ENCODE measurements around the gene GPX6.
"Not testable (repeated sequence)": the region's sequence is repeated elsewhere in the genome, so short reads cannot be mapped to it uniquely, and the experiment has no call there.

The GPX6 gene, protein sequence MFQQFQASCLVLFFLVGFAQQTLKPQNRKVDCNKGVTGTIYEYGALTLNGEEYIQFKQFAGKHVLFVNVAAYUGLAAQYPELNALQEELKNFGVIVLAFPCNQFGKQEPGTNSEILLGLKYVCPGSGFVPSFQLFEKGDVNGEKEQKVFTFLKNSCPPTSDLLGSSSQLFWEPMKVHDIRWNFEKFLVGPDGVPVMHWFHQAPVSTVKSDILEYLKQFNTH

DNA sequence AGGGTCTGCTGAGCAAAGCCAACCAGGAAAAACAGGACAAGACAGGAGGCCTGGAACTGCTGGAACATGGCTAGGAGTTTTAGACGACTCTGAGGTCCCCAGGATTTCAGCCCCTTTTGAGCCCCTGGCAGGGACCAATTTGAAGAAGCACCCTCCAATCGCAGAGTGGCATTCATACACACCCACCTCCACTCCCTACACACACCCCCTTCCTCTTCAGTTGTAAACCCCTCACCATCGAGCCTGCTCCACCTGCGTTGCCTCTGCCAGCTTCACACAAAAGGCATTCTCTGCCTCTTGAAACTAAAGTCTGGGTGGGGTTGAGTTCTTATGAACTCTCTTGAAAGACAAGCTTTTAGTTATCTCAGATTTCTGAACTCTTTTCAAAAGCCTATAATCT, at the start of gene GPX6:
Gene GPX6, minus strand, starts transcription at position 118 of the 400 bp plus-strand sequence. Its CDS starts 50 bp downstream, at position 68.
- DNase-seq, result no peak

DNA sequence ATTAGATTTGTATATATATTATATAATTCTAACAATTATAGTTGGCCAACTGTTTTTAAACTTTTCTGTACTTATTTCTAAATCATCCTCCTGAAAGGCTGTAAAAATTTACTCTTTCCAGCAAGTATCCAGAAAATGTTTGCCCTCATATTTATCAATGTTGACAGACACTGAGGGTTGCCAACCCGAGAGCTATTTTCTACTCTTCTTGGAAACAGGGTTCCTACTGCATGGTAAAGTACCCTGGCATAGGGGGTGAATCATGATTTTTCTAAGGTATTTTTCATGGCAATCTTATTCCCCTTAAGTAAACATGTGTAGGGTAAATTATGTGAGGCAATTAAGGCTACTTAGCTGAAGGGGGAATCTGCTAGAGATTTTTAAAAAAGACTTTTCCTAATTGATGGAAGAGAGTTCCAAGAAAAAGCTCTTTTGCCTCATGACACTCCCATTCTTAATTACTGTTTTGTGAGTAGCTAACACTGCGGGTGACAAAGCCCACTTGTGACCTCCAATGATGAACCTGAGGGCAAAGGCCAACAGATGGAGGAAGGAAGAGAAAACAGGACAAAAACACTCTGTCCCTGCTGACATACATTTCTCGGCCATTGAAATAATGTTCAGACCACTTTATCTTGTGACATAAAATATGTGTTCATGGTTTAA, 48.0 kb upstream of the GPX6 start:
- DNase-seq, result no peak

DNA sequence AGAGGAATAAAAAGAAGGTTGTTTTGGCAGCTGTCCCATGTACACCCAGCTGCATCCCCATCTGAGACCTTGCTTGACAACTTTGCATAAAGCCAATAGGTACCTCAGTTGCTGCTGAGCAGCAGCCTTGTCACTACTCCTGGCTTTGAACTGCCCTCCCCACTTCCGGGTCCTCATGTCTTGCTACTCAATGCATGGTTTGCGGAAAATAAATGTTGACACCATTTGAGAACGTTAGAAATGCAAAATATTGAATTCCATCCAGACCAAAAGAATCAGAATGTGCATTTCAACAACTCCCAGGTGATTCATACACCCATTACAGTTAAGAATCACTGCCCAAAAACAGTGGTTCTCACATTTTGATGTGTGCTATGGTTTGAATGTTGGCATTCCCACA, 43.0 kb upstream of the GPX6 start:
- no peak for DNase-seq

DNA sequence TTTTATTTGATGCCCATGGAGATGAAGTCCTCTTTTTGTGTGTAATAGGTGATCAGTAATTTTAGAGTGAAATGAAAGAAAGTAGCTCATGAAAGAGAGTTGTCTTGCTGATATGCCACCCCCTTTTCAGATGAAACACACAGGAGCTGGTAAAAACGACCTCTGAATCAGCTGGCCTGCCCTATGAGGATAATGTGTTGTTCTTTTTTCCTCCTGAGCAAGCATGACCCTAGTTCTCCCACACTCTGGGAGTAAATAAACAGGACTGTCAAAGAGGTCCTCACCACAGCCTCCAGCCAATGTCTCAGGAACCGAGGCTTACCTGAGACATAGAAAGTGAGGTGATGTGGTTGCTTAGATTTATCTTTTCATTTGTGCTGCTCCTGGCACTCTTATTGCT, 39.5 kb upstream of the GPX6 start:
- no peak for DNase-seq

DNA sequence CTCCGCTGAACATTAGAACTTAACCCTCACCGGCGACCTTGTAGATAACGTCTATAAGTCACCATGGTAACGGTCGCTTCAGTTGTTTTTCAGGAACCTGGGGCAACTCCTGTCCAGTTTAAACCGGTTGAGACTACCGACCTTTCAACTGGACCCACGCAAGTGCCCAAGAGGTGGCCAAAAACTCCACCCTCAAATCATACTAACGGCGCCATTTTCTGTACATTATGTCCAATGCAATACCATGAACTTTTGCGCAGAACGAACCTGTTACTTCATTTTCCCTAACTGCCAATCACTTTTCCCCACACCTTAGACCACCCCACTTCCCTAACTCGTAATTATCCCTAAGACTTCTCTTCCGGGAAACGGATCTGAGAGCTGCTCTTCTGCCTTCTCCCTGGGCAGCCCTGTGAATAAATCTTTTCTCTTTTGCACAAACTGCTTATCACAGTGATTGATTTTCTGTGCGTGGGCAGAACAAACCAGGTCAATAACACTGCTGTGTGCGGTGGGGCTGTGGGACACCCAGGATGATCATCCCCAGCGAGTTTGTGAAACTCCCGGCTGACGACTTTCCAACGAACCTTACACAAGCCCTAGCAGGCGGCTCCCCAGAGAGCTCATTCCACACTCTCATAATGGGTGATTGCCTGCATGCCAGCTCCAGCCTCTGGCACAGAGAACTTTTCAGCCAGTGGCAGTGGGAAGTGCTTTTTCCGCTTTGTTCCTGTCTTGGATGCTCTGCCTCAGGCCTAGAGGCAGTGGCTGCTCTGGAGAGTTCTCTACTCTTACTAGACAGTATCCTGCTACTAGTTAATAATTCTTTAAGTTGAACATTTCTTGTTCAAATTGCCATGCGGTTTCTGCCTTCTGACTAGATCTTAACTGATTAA, 38.6 kb upstream of the GPX6 start:
- DNase-seq, result no peak

DNA sequence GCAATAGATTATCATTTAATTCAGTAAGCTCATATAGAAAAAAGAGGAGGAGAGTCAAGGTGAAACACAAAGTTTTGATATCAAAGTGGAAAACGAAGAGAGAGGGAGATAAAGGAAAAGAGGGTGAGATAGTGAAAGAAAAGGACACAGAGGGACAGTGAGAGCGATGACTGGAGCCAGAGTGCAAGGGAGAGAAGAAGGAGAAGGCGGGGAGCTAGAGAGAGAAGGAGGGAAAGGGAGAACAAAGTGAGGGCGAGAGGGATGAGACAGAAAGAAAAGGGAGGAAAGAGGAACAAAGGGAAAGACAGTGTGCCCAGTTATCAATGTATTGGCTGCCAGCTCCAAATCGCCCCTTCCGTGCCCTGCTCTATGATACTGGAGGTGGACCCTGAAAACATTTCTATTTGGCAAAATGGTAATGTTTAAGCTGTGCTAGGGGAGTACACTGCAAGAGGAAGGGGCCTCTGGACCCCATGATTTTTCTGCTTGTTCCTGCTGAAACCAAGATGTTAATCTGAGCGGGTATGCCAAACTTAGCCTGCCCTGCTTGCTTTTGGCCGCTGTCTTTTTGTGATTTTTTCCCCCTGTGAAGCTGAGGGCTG, 37.9 kb upstream of the GPX6 start:
- no peak for DNase-seq

DNA sequence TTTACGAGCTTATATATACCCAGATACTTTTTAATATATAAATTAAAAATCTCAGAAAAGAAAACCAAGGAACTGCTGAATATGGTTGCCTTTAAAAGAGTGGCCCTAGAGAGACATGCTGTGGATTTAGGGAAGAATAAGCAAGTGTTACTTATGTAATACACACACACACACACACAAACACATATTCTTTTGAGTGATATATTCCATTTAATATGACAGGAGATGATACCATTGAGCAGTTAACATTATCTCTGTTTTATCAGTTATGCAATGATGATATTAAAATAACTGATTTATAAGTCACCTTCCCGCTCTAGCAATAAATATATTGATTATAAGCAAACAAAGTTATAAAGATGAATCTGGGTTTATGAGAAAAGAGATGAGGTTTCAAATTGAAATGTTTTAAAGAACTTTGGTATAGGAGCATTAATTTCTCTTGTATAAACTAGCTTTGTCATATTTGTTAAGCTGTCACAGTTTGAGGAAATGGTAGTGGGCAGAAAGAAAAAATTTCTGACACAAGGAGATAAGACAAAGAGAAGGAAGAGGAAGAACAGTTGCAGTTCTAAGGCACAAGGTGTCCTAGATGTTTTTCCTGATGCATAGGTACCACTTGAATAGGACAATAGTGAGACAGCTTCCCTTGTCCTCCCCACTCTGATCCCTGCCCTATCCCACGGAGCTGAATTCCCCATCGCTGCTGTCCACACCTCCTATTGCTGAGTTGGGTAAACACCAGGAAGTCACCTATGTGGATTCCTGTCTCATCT, 36.5 kb upstream of the GPX6 start:
- DNase-seq, result no peak

DNA sequence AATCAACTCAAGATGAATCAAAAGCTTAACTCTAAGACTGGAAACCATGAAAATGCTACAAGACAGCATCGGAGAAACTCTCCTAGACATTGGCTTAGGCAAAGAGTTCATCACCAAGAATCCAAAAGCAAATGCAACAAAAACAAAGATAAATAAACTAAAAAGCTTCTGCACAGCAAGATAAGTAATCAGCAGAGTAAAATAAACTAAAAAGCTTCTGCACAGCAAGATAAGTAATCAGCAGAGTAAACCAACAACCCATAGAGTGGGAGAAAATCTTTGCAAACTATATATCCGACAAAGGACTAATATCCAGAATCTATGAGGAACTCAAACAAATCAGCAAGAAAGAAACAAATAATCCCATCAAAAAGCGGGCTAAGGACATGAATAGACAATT, 31.4 kb upstream of the GPX6 start:
- not testable (repeated sequence) for DNase-seq

DNA sequence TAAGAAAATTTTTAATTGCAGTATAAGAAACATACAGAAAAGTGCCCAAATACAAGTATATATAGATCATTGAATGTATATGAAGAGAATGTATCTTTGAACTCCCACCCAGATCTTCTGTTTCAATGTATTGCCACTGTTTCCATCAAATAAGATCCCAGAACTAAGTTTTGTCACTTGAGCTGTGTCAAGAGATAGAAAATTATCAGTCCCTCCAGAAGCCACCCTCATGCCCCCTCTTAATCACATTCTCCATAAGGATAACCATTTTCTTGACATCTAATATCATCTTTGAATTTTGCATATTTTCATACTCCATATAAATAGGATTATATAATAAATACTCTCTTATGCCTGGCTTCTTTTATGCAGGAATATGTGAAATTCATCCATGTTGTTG, 30.4 kb upstream of the GPX6 start:
- no peak for DNase-seq

DNA sequence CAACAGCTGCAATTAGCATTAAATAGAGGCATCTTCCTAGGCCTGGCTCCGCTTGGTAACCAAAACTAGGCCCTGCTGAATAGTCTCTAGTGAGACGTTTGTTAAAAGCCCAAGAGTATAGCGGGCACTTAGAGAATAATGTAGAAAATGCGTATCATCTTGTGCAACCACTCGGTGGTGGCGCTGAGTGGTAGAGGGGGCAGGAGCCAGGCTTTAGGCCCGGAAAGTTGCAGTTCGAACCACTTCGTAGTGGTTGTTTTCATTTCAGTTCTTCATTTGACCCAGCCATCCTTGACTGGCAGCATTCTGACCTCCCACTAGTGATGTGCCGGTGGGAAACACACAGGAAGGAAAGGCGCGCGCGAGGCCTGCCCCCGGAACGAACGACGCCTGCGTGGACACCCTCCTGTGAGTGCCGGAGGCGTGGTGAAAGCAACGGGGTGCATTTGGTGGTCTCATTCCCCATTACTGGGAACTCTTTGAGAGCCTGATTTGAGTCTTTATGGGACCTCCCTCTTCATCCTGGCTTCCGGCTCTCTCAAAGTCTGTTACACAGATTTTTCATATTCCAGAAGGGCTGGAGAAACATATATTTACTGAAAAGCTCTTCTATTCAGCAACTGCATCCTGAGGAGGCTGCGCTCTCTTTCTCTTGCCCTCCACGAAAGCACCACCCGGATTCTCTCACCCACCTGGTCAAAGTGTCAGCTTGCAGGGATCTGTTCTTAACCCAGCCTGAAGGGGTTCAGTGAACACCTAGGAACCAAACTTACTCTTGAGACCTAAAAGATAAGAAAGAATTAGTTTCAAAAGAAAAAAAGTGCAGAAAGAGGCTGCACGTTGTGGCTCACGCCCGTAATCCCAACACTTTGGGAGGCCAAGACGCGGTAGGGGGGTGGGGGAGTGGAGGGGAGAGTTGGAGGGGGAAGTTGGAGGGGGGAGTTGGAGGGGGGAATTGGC, 28.3 kb upstream of the GPX6 start:
- no peak for DNase-seq

DNA sequence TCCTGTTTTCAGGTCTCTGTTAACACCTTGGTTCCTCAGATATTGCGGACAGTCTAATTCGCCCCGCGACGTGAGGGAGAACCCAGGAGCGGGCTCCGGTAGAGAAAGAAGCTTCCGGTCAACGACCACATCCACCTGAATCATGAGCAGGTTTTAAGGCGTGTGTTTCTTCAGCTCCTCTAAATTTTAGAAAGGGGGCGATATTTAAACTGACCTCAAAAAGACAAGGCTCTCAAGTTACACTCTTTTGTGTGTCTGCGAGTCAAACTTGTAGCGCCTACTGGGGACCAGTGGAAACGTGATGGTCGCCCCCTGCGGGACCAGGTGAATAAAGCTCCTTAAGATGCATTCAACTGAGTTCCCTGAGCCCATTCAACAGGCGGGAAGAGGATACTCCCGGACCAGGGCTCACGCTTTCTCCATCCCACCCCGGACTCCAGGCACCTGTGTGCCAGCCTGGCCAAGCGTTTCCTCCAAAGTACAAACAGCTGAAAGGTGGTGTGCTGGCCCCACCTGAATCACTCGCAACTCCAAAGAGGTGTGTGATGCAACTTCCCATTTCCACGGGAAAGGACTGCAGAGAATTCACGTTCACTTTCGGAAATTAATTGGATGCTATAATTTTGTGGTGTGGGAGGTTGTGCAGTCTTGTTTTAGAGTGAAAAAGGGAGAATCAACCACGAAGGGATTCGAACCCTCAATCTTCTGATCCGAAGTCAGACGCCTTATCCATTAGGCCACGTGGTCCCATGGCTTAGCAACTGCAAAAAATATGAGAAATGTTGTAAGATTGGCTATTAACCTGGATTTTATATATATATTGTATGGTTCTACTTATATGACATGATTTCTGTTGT, 27.1 kb upstream of the GPX6 start:
- no peak for DNase-seq

DNA sequence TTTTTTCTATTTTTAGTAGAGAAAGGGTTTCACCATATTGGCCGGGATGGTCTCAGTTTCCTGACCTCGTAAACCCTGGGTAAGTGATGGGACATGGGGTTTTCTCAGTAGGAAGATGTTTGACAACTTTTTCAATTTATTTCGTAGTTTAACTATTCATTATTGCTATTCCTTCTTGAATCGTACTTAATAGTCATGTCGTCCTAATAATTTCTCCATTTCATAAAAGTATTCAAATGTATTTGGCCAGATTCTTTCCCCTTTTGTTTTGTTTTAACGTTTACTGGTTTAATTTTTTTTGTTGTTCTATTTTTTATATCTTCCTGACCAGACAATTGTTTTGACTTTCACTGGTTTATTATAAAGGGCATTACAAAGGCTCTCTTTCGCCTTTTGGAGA, 26.4 kb upstream of the GPX6 start:
- DNase-seq, result no peak

DNA sequence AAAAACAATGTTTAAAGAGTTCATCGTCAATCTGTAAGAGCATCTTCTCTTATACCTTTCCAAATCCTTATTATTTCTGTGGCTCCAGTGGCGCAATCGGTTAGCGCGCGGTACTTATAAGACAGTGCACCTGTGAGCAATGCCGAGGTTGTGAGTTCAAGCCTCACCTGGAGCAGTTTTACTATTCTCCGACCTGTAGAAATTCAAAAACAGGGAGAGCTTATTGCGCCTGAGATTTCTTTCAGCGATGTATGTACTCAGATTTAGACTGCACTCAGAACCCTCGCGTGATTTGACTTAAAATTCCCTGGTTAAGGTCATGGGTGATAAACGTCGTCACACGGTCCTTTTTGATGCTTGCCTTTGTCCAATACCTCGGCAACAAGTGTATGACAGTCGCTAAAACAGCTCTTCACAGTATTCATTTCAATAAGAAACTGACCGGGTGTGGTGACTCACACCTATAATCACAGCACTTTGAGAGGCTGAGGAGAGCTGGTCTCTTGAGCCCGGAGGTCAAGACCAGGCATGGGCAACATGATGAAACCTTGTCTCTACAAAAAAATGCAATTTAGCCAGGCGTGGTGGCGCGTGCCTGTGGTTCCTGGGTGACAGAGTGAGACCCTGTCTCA, 22.0 kb upstream of the GPX6 start:
- DNase-seq, result no peak

DNA sequence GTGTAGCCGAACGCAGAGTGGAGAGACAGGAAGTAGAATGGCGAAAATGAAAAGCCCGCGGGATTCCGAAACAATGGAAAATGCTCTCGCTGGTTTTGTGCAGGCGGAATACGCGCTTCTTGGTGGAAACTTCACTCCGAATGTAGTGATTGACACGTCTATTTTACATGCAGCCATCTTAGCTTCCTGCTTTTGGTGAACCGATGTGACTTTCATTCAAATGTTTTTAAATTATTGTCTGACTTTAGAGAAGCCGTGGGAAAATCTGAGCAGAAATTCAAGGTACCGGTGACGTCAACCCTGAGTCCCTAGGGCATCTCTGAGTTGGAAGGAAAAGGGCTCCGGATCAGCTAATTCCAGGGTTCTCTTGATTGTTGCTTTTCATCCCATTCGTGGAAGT, 21.5 kb upstream of the GPX6 start:
- no peak for DNase-seq

DNA sequence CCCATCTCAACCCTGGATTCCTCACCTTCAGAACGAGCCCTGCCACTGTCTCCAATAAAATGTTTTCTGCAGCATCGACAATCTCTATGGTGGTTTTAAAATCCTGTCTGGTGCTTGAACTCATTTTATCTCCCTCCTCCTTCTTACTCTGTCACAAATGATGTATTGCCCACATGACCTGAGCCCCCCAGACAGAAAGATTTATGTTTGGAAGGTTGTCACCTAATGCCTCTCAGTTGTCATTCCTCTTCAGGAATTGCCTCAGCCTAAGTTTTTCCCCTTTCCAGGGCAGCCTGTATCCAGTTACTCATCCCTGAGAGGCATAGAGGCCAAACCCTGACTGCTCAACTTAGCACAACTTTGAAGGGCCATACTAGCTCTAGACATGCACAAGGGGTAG, 19.3 kb upstream of the GPX6 start:
- no peak for DNase-seq

DNA sequence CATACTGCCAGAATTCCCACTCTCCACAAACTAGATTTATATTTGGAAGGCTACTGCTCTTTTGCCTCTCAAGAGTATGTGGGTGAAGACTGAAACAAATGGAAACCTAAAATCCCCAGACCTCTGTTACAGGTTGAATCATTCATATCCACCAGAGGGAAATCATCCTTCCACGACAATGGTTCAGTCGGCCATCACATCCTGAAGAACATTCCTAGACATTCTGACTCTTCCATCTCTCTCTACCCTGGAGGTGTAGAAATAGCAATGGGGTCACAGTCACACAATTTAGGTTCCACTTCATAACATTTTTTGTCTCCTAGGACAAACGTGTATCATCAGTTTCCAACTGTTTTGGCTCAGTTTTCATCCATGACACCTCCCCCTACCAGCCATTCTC, 18.7 kb upstream of the GPX6 start:
- no peak for DNase-seq

DNA sequence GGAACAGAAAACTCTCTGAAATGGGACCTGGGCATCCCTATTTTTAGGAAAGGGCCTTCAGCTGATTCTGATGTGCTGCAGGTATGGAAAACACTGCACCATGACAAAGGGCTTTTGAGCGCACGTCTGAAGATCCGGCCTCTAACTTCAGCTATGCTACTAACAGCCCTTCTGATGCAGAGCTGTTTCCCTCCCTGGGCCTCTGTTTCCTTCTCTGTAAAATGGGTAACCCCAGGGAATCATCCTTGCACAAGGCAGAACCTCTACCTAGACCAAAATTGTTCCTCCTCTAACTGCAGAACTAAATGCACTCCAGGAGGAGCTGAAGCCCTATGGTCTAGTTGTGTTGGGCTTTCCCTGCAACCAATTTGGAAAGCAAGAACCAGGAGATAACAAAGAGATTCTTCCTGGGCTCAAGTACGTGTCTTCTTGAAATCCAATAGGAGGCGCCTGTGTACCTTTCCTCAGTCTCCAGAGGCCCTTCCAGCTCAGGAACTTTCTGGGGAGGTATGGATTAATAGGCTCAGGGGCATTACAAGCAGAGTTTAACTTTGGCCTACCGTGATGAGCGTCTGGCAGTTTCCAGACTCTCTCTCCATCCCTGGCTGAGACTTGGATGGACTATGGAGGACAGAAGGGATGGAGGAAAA, 16.0 kb upstream of the GPX6 start:
- DNase-seq, result no peak

DNA sequence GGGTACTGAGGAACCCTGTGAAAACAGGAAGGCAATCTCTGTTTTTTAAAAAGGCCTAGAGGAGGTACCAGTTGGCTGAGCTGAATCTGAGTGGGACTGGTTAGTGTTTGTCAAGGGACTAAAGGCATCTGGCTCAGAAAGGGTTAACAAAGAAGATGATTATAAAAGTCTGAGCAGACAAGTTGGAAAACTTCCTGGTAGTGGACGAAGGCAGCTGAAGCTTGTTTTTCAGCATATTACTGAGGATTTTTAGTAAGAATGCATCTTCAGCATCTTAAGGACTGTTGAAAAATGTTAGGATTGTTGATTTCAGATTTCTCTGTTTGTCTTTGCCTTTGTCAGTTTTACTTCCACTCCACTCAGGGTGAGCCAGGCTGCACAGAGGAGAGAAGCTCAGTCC, 15.2 kb upstream of the GPX6 start:
- DNase-seq, result no peak

DNA sequence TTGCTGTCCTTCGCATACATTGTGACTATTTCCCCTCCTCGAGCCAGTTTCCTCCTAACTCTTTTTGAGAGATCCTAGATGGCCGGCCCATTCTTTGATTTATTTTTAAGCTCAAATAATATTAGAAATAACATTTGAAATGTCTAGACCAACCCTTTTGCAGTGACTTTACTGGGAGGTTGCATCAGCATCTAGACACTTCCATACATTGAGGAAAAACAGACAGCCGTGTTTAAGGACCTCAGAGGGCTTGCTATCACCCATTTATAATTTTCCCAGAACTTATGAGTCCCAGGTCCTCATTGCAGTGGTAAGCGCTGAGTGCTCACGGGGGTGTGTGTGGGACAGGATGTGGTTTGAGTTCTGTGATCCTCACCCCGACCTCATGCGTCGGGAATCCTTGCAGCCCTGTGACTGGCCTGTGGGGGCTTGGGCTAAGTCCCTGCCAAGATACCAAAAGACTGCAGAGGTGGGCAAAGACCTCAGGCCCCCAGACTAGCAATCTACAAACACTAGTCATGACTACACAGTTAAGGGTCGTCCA, 10.0 kb upstream of the GPX6 start, which contains the start of gene GPX5:
Gene GPX5, plus strand, starts transcription at position 386 of the 544 bp plus-strand sequence. Its CDS starts 133 bp downstream, at position 519.
- DNase-seq, result no peak
